ENCODE results near the gene USP13. TPM values are rescaled to one million over a fixed set of nuclear protein-coding genes. Genes with fewer than 3 reads are reported as not detected.
A peak's percentile ranks its signal among the peaks of the same experiment; 100 is the strongest.

USP13 gene
- total and polyA plus RNA-seq, 10 of the 15 experiments (the other 5 are each of a cell fraction or from before 2014, with no cell fraction given): 3.2 to 20.8 (median 9.0) TPM

DNA sequence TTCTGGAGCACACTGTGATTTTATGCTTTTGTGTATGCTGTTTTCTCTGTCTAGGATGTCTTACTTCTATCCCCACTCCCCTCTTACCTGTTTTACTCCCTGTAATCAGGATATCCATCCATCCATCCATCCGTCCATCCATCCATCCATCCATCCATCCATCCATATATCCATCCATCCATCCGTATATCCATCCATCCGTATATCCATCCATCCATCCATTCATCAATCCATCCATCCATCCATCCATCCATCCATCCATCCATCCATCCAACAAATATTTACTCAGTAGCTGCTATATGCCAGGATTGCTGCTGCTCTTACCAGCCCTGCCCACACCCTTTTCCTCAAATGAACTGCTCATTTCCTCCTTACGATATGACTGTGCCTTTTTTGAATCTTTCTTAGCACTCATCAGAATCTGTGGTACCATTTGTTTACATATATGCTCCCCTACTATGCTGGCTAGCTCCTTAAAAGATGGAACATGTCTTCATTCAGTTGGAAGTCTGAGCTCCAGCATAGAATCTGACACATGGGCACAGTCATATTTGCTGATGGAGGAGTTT is 35.2 kb downstream of the USP13 start:
- ATAC-seq: 0 out of 3 replicates have a peak, but pooled peaks have one; percentile 38
- no peaks in the 10 kb centered on the region; the same call in 1 of the 2 replicates for H3K4me1 ChIP-seq (ENCODE audit: control insufficient read depth, insufficient read depth, low read length)
- intact Hi-C loops (cut with micrococcal nuclease; ENCODE audit: unreplicated experiment): no loop called here
- H4K20me1 ChIP-seq (ENCODE audit: control insufficient read depth, insufficient read depth): no peaks in the 10 kb centered on the region
- FAIRE-seq: no peak
- ChIA-PET SMC1A (ENCODE audit: uncharacterized antibody, unreplicated experiment) (interaction anchor here (0.6 kb wide), 1 partner anchor 428 kb away, joined by 4 read pairs; no protein-coding TSS in a partner anchor), CTCF (interaction anchor here (1.0 kb wide), 1 partner anchor 16 kb away, joined by 3 read pairs; no protein-coding TSS in a partner anchor), RAD21 (ENCODE audit: unreplicated experiment) (no interaction called here), POLR2A (no interaction called here)
- in situ Hi-C loops (cut with MboI): no loop called here
- H3K4me3 ChIP-seq: no peak overlapping the region
- H3K27me3 ChIP-seq (replicated peaks in 1 of 2; ENCODE audit: control insufficient read depth in 2 of 2, insufficient read depth in 2 of 2, low read length in 1 of 2): no peaks in the 10 kb centered on the region
- BruUV-seq (replicated peaks): no TSS peak
- no peak overlapping the region for H3K27ac ChIP-seq (ENCODE audit: control insufficient read depth, insufficient read depth)
- DNase-seq (ENCODE audit: low read depth, low spot score): no peak
- H3K79me2 ChIP-seq (ENCODE audit: control insufficient read depth, insufficient read depth, low read length): no peaks in the 10 kb centered on the region
- peaks cover 0 to 2% of the 10 kb centered on the region in 2 experiments; a peak in 3 of 4 replicates for H3K36me3 ChIP-seq (ENCODE audit: control insufficient read depth in 2 of 2, insufficient read depth in 2 of 2, low read length in 1 of 2)
- H3K9ac ChIP-seq (ENCODE audit: control insufficient read depth, insufficient read depth, low read length): no peak overlapping the region
- WGBS (ENCODE audit: insufficient coverage, insufficient replicate concordance, low lambda C conversion rate, missing lambda C conversion rate): 64% methylated on average over 4 of the region's 4 CpGs
- H3K4me2 ChIP-seq (ENCODE audit: control insufficient read depth, insufficient read depth): no peak overlapping the region
- TF ChIP-seq JUNB (IDR thresholded peaks at IDR 0.05): peak; percentile 10; the same call in 1 of the 2 replicates
- TF ChIP-seq RUNX3 (IDR thresholded peaks at IDR 0.05; ENCODE audit: low read length): no peak
- no peak for TF ChIP-seq SP1 (IDR thresholded peaks at IDR 0.05; ENCODE audit: low read depth, low read length)
- no peak for TF ChIP-seq RB1 (IDR thresholded peaks at IDR 0.05; ENCODE audit: borderline replicate concordance)
- no peaks in the 10 kb centered on the region for H3K9me3 ChIP-seq (replicated peaks; ENCODE audit: control insufficient read depth, insufficient read depth, low read length)
- no peak overlapping the region for H2AFZ ChIP-seq (ENCODE audit: control insufficient read depth, low read depth, low read length)

DNA sequence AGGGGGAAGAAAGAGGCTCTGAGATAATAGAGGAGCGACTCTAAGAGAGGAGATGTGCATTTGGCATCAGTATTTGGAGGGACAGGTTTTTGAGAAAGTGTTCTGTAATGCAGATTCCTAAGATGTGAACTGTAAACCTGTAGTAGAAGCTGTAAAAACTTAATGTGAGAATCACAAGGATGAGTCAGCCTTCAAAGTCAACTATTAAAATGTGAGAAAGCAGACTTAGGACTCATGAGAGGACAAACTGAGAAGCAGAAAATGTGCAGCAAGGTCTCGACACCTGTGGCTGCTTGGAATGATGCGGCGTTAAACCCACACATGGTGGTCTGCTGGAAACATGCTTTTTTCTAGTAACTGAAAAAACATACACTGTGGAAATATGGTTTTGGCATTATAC is 36.0 kb downstream of the USP13 start:
- 98% methylated on average over 4 of the region's 4 CpGs for WGBS (ENCODE audit: insufficient coverage, insufficient replicate concordance, low lambda C conversion rate, missing lambda C conversion rate)
- H3K27ac ChIP-seq (ENCODE audit: control insufficient read depth, insufficient read depth): no peak overlapping the region
- intact Hi-C loops (cut with micrococcal nuclease; ENCODE audit: unreplicated experiment): no loop called here
- H3K36me3 ChIP-seq (ENCODE audit: control insufficient read depth in 2 of 2, insufficient read depth in 2 of 2, low read length in 1 of 2): peaks cover 0 to 2% of the 10 kb centered on the region in 2 experiments; a peak in 3 of 4 replicates
- ChIA-PET RAD21 (ENCODE audit: unreplicated experiment) (no interaction called here), POLR2A (no interaction called here), CTCF (interaction anchor here (1.0 kb wide), 1 partner anchor 15 kb away, joined by 3 read pairs; no protein-coding TSS in a partner anchor), SMC1A (ENCODE audit: uncharacterized antibody, unreplicated experiment) (interaction anchor here (0.6 kb wide), 1 partner anchor 427 kb away, joined by 4 read pairs; no protein-coding TSS in a partner anchor)
- H3K4me1 ChIP-seq (ENCODE audit: control insufficient read depth, insufficient read depth, low read length): no peaks in the 10 kb centered on the region; the same call in 1 of the 2 replicates
- DNase-seq (ENCODE audit: low read depth, low spot score): no peak
- no peak for ATAC-seq
- no peak overlapping the region for H3K4me2 ChIP-seq (ENCODE audit: control insufficient read depth, insufficient read depth)
- no peak for FAIRE-seq
- H4K20me1 ChIP-seq (ENCODE audit: control insufficient read depth, insufficient read depth): no peaks in the 10 kb centered on the region
- TF ChIP-seq BHLHE40 (IDR thresholded peaks at IDR 0.05; ENCODE audit: borderline replicate concordance in 1 of 2, low read depth in 2 of 2, low read length in 1 of 2) (no peak), PAX5 (IDR thresholded peaks at IDR 0.05; ENCODE audit: borderline replicate concordance, low read depth, low read length) (no peak), SIN3A (IDR thresholded peaks at IDR 0.05; ENCODE audit: low read depth, low read length) (no peak), MEF2B (IDR thresholded peaks at IDR 0.05; ENCODE audit: partially characterized antibody, poor library complexity, severe bottlenecking) (no peak), HDGF (IDR thresholded peaks at IDR 0.05) (no peak), MTA3 (IDR thresholded peaks at IDR 0.05; ENCODE audit: borderline replicate concordance, low read length) (no peak), EGR1 (IDR thresholded peaks at IDR 0.05; ENCODE audit: borderline replicate concordance in 1 of 2, low read depth in 2 of 2, low read length in 2 of 2) (no peak), ZNF274 (IDR thresholded peaks at IDR 0.05; ENCODE audit: insufficient read depth, insufficient read length) (no peak)
- TF ChIP-seq, protein P1, sequence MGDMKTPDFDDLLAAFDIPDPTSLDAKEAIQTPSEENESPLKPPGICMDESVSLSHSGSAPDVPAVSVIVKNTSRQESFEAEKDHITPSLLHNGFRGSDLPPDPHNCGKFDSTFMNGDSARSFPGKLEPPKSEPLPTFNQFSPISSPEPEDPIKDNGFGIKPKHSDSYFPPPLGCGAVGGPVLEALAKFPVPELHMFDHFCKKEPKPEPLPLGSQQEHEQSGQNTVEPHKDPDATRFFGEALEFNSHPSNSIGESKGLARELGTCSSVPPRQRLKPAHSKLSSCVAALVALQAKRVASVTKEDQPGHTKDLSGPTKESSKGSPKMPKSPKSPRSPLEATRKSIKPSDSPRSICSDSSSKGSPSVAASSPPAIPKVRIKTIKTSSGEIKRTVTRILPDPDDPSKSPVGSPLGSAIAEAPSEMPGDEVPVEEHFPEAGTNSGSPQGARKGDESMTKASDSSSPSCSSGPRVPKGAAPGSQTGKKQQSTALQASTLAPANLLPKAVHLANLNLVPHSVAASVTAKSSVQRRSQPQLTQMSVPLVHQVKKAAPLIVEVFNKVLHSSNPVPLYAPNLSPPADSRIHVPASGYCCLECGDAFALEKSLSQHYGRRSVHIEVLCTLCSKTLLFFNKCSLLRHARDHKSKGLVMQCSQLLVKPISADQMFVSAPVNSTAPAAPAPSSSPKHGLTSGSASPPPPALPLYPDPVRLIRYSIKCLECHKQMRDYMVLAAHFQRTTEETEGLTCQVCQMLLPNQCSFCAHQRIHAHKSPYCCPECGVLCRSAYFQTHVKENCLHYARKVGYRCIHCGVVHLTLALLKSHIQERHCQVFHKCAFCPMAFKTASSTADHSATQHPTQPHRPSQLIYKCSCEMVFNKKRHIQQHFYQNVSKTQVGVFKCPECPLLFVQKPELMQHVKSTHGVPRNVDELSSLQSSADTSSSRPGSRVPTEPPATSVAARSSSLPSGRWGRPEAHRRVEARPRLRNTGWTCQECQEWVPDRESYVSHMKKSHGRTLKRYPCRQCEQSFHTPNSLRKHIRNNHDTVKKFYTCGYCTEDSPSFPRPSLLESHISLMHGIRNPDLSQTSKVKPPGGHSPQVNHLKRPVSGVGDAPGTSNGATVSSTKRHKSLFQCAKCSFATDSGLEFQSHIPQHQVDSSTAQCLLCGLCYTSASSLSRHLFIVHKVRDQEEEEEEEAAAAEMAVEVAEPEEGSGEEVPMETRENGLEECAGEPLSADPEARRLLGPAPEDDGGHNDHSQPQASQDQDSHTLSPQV (IDR thresholded peaks at IDR 0.05): no peak
- in situ Hi-C loops (cut with MboI): no loop called here
- no peak overlapping the region for H3K9ac ChIP-seq (ENCODE audit: control insufficient read depth, insufficient read depth, low read length)
- no peak overlapping the region for H2AFZ ChIP-seq (ENCODE audit: control insufficient read depth, low read depth, low read length)
- H3K79me2 ChIP-seq (ENCODE audit: control insufficient read depth, insufficient read depth, low read length): no peaks in the 10 kb centered on the region
- no peaks in the 10 kb centered on the region for H3K27me3 ChIP-seq (replicated peaks in 1 of 2; ENCODE audit: control insufficient read depth in 2 of 2, insufficient read depth in 2 of 2, low read length in 1 of 2)
- no peak overlapping the region for H3K4me3 ChIP-seq
- no TSS peak for BruUV-seq (replicated peaks)
- no peaks in the 10 kb centered on the region for H3K9me3 ChIP-seq (replicated peaks; ENCODE audit: control insufficient read depth, insufficient read depth, low read length)
